ENCODE data around the gene ANAPC2.

Gene ANAPC2

GRCh38 chr9:137160054-137160425 is 28.3 kb downstream of the ANAPC2 start:
- DNase-seq = no peak

GRCh38 chr9:137159105-137160053 is 29.0 kb downstream of the ANAPC2 start:
- DNase-seq = no peak

GRCh38 chr9:137158625-137159024 is 29.7 kb downstream of the ANAPC2 start:
- no peak for DNase-seq

GRCh38 chr9:137157618-137158415 is 30.5 kb downstream of the ANAPC2 start:
- DNase-seq = no peak

DNA sequence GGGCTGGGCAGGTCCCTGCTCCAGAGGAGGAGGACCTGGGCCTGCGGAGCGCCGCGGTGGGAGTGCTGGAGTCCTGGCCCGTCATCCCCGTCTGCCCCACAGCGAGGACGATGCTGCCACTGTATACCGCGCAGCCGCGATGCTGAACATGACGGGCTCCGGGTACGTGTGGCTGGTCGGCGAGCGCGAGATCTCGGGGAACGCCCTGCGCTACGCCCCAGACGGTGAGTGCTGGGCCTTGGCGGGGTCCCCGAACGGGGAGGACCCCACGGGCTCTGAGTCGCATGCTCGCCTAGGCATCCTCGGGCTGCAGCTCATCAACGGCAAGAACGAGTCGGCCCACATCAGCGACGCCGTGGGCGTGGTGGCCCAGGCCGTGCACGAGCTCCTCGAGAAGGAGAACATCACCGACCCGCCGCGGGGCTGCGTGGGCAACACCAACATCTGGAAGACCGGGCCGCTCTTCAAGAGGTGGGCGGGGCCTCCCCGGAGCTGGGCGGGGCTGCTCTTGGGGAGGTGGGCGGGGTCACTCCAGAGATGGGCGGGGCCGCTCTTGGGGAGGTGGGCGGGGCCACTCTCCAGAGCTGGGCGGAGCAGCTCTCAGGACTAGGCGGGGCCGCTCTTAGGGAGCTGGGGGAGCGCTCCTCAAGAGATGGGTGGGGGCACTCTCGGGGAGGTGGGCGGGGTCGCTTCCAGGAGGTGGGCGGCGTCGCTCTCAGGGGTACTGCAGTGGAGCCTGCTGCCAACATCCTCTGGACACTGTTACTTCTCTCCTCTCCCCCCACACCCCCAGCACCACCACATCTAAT is 31.6 kb downstream of the ANAPC2 start:
- peak; percentile 54 for DNase-seq

DNA sequence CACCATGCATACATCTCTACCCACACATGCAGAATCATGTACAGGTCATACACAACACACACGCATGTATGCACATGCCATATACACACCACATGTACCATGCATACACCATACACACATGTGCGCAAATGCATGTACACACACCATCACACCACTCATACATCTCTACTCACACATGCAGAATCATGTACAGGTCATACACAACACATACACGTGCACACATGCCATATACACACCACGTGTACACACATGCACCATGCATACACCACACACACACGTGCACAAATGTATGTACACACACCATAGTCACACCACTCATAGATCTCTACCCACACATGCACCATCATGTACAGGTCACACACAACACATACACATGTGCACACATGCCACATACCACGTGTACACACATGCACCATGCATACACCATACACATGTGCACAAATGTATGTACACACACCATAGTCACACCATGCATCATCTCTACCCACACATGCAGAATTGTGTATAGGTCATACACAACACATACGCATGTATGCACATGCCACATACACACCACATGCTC is 35.4 kb downstream of the ANAPC2 start:
- DNase-seq = no peak

DNA sequence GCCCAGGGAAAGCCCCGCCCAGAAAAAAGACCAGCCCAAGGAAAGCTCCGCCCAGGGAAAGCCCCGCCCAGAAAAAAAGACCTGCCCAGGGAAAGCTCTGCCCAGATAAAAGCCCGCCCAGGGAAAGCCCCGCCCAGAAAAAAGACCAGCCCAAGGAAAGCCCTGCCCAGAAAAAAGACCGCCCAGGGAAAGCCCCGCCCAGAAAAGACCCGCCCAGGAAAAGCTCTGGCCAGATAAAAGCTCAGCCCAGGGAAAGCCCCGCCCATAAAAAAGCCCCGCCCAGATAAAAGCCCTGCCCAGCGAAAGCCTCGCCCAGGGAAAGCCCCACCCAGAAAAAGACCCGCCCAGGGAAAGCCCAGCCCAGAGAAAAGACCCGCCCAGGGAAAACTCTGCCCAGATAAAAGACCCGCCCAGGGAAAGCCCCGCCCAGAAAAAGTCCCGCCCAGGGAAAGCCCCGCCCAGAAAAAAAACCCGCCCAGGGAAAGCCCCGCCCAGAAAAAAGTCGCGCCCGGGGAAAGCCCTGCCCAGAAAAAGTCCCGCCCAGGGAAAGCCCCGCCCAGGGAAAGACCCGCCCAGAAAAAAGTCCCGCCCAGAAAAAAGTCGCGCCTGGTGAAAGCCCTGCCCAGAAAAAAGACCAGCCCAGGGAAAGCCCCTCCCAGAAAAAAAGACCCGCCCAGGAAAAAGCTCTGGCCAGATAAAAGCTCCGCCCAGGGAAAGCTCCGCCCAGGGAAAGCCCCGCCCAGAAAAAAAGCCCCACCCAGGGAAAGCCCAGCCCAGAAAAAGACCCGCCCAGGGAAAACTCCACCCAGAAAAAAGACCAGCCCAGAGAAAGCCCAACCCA is 37.5 kb downstream of the ANAPC2 start:
- peak; percentile 82 for DNase-seq

GRCh38 chr9:137149942-137150616 is 38.3 kb downstream of the ANAPC2 start:
- peak; percentile 72 for DNase-seq

DNA sequence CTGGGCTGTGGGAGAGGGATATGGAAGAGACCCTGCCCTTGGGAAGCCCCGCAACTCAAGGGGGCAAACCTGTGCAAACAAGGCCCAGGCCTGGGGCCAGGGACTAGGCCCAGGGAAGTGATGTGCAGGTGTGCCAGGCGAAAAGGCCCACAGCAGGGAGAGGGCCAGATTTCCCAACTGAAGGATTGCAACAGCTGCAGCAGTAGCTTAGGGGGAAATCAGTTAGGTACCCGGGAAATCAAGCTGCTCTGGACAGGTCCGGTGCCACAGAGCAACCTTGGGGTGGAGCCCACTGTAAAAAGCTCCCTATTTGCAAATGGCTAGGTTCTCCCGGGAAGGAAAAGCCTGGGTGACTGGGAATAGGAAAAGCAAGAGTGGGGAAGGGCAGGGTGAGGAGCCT is 39.0 kb downstream of the ANAPC2 start:
- no peak for DNase-seq

DNA sequence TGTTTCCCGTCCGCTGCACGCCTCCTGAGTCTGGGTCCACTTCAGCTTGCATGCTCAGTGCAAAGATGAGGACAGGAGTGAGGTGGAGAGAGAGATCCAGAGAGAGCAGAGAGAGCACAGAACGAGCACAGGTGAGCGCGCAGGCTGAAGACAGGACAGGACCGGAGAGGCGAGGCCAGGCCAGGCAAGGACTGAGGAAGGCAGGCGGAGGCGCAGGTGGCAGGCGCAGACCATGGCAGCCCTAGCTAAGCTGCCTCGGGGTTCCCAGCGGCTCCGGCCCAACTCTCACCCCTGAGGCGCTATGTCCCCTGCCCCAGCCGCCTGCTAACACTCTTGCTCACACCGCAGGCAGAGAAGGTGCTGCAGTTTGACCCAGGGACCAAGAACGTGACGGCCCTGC is 39.7 kb downstream of the ANAPC2 start:
- no peak for DNase-seq

DNA sequence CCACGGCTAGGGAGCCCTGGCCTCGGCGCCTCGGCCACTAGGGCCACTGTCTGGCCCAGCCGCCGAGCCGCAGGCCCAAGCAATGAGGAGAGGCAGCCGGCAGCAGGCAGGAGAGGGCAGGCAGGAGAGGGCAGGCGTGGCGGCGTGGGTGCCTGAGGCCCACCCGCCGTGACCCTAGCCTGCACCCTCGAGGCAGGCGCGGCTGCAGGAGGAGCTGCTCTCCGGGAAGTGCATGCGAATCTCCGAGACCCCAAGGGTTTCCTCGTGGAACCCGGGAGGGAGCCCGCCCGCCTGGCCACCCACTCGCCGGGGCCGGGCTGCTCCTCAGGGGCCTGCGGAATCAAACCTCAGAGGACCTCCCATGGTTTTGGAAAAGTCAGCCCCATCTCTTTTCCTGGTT is 40.1 kb downstream of the ANAPC2 start:
- no peak for DNase-seq

DNA sequence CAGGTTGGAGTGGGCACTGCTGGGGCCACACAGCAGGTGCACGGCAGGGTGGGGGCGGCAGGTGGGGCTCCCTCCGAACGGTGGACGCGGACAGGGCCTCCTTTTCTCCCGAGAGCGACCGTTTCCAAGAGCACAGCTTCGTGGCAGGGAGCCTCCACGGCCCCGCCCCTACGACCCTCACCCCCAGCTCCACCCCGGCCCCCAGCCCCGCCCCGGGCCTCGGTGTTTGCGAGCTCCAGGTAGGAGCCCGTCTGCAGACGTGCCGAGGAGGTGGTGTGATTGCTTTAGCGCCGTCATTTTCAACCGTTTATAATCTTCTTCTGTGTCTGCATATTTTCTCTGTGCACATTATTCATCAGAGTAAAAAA is 40.6 kb downstream of the ANAPC2 start:
- no peak for DNase-seq

- no peak for DNase-seq
Observed at GRCh38 chr9:137147091-137147792, 41.1 kb downstream of the ANAPC2 start.

GRCh38 chr9:137146527-137146918 is 41.8 kb downstream of the ANAPC2 start:
- DNase-seq = no peak

DNA sequence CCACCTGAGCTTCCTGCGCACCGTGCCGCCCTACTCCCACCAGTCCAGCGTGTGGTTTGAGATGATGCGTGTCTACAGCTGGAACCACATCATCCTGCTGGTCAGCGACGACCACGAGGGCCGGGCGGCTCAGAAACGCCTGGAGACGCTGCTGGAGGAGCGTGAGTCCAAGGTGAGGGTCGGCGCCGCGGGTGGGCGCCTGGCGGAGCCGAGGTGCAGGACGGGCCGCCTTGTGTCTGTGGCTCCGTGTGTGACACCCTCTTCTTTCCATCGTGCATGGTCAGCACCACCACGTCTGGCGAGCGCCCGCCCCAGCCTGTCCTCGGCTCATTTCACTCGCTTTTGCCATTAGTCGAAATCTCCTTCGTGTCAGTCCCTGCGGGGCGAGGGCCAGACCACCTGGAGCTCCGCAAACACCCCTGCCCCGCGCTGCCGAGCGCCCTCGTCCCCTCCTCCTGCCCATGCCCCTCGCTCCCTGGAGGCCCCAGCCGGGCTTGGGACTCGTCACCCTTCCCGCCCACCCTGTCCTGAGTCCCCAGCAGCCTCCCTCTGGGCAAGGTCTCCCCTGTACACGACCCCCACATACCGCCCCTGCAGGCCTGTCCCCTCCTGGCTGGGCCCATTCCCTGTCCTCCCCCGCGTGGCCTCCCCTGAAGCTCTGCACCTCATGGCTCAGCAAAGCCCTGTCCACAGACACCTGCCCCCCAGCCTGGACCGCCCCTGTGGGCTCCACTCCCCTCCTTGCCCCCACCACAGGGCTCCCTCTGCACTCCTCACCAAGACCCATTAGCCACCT is 42.4 kb downstream of the ANAPC2 start:
- no peak for DNase-seq

DNA sequence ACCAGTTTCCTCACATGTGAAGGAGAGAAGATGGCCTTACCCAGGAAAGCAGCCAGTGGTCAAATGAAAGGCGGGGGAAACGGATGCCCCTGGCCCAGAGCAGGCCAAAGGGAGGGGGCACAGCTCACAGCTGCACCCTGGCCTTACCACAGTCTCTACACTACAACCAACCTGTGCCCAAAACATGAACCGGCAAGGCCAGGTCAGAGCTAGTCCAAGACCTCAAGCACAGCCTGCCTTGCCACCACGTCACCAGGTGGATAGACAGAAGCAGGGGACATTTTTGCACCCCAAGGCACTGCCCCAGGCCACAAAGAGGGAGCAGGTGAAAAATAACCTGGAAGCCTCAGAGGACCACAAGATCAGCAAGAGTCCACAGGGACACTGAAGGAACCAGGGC is 44.9 kb downstream of the ANAPC2 start:
- DNase-seq = no peak

DNA sequence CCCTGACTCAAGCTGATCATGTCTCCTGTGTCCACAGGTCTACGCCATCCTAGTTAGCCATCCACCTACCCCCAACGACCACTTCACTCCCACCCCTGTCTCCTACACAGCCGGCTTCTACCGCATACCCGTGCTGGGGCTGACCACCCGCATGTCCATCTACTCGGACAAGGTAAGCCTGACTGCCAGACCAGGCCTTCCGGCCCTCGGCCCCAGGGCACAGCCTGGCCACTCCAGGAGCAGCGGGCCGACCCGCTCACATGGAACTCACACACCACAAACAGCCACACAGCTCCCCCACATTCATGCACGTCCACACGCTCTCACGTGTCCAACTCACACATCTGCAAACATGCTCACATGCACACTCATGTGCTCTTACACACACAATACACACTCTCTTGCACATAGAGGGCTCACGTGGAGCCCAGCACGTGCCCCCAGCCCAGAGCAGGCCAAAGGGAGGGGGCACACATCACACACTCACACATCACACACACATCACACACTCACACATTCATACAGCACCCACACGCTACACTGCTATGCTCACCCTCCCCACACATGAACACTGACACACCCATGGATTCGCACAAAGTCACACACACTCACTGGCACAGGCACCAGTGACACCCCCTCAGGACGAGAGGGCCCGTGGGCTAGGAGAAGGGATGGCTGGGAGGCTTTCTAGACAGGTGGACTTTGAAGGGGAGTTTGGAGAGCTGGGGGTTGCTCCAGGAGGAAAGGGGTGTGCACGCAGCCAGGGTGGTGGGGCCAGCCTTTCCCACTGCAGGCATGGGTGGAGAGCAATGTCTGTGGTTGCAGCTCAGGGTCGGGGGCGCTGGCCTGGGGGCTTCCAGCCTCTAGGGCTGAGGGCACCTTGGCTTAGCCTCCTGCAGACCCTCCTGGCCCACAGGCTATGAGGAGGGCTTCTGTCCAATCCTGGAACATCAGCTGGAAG is 46.1 kb downstream of the ANAPC2 start:
- no peak for DNase-seq

DNA sequence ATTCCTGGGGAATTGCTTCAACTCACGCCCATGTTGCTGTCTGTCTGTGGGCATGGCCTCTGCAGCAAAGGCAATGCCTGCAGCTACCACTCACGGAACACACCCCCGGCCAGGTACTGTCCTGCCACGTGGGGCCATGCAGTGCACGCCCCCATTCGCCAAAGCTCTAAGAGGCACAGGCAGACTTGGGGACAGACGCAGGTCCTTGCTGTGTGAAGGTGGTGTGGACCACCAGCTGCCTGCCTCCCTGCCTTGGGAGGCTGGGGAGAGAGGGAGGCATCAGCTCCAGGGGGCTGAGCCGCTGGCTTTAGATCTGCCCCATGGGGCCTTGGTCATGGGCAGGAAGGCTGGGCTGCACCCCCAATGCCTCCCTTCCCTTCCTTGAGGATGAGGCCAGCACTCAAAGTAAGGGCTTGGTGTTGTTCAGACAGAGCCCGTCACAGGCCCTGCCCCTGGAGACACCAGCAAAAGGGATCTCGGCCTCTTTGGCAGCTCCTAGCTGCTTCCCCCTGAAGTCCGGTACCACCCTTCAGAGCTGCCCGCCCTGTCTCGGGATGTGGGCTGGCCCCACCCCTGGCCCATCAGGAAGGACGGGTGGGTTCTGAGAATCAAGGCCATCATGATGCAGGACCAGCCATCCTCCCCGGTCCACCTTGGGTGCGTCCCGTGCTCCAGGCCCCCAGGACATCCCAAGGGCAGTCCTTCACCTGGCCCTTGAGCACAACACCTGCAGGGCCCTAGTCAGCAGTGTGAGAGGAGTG is 47.1 kb downstream of the ANAPC2 start:
- DNase-seq = no peak
